NCI-H1105 treated with DMSO at 0.1 percent for 48 hours (cell line): Measurements from ENCODE around the gene S100A10.

Experiments
- DNase-seq: peaks from one replicate; lab custom pipeline; 2025; lab: John Stamatoyannopoulos, UW

Gene S100A10

GRCh38 chr1:151935894-151936602 is 57.6 kb downstream of the S100A10 start:
- no peak for DNase-seq

GRCh38 chr1:151935154-151935553 is 58.5 kb downstream of the S100A10 start:
- DNase-seq, result no peak

- DNase-seq, result peak; percentile 66
These were observed 59.6 kb downstream of the S100A10 start for GRCh38 chr1:151934048-151934493.
